ENCODE data around the gene TP63.
"Not testable (repeated sequence)": the region's sequence is repeated elsewhere in the genome, so short reads cannot be mapped to it uniquely, and the experiment has no call there.

The TP63 gene

DNA sequence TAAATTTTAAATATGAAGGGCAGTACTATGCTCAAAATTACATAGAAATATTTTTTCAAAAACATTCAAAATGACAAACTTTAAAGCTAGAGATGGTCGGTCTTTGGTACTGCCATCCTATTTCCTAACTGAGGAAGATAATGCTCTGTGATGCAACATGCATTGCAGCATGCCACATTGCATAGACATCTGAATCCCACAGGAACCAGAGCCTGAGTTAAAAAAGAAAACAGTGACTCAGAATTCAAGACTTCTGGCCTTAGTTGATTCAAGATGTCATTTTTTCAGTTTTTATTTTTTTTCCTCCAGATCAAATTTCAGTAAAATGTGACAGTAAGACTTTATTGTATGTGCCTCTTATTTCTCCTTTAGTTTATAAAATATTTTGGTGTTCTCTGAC lies 33.1 kb downstream of the TP63 start:
- no peak for TF ChIP-seq CTCF (IDR thresholded peaks at IDR 0.05; ENCODE audit: low read depth, low read length)
- in situ Hi-C loops (cut with HindIII; ENCODE audit: low sequenced_read_pairs): no loop called here
- no peak overlapping the region for H3K4me3 ChIP-seq (ENCODE audit: low read depth, low read length)
- peak; percentile 94 for DNase-seq (ENCODE audit: low read depth, low spot score)

DNA sequence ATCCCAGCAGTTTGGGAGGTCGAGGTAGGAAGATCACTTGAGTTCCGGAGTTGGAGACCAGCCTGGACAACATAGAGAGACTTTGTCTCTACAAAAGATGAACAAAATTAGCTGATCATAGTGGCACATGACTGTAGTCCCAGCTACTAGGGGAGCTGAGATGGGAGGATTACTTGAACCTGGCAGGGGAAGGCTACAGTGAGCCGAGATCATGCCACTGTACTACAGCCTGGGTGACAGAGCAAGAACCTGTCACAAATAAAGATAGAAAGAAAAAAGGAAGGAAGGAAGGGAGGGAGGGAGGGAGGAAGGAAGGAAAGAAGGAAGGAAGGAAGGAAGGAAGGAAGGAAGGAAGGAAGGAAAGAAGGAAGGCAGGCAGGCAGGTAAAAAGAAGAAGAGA lies 41.2 kb downstream of the TP63 start:
- in situ Hi-C loops (cut with HindIII; ENCODE audit: low sequenced_read_pairs): not testable (repeated sequence)

GRCh38 chr3:189673535-189673934 lies 42.3 kb downstream of the TP63 start:
- DNase-seq (ENCODE audit: low read depth, low spot score): no peak
- in situ Hi-C loops (cut with HindIII; ENCODE audit: low sequenced_read_pairs): no loop called here
- H3K4me3 ChIP-seq (ENCODE audit: low read depth, low read length): no peak overlapping the region
- no peak for TF ChIP-seq CTCF (IDR thresholded peaks at IDR 0.05; ENCODE audit: low read depth, low read length)

More for the DNA sequence above, 41.2 kb downstream of the TP63 start:
- not testable (repeated sequence) for H3K4me3 ChIP-seq (ENCODE audit: low read depth, low read length); DNase-seq (ENCODE audit: low read depth, low spot score)

GRCh38 chr3:189674249-189674913 lies 43.2 kb downstream of the TP63 start:
- in situ Hi-C loops (cut with HindIII; ENCODE audit: low sequenced_read_pairs): no loop called here
- TF ChIP-seq CTCF (IDR thresholded peaks at IDR 0.05; ENCODE audit: low read depth, low read length): no peak
- DNase-seq (ENCODE audit: low read depth, low spot score): no peak
- no peak overlapping the region for H3K4me3 ChIP-seq (ENCODE audit: low read depth, low read length)

DNA sequence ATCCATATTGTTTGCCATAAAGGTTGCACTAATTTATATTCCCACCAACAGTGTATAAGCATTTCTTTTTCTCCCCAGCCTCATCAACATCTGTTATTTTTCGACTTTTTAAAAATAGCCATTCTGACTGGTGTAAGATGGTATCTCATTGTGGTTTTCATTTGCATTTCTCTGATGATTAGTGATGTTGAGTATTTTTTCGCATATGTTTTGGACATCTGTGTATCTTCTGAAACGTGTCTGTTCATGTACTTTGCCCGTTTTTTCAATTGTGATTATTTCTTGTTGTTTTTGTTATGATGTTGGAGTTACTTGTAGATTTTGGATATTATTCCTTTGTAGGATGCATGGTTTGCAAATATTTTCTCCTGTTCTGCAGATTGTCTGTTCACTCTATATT lies 46.5 kb downstream of the TP63 start:
- H3K4me3 ChIP-seq (ENCODE audit: low read depth, low read length): no peak overlapping the region
- DNase-seq (ENCODE audit: low read depth, low spot score): no peak
- in situ Hi-C loops (cut with HindIII; ENCODE audit: low sequenced_read_pairs): no loop called here
- TF ChIP-seq CTCF (IDR thresholded peaks at IDR 0.05; ENCODE audit: low read depth, low read length): no peak

GRCh38 chr3:189680723-189681122 lies 49.5 kb downstream of the TP63 start:
- in situ Hi-C loops (cut with HindIII; ENCODE audit: low sequenced_read_pairs): no loop called here
- no peak for TF ChIP-seq CTCF (IDR thresholded peaks at IDR 0.05; ENCODE audit: low read depth, low read length)
- no peak for DNase-seq (ENCODE audit: low read depth, low spot score)
- no peak overlapping the region for H3K4me3 ChIP-seq (ENCODE audit: low read depth, low read length)

- in situ Hi-C loops (cut with HindIII; ENCODE audit: low sequenced_read_pairs): no loop called here
- DNase-seq (ENCODE audit: low read depth, low spot score): no peak
- no peak overlapping the region for H3K4me3 ChIP-seq (ENCODE audit: low read depth, low read length)
- TF ChIP-seq CTCF (IDR thresholded peaks at IDR 0.05; ENCODE audit: low read depth, low read length): no peak
These were observed 52.5 kb downstream of the TP63 start for GRCh38 chr3:189683546-189684255.
